BE2C (cell line): ENCODE data around the gene WDR49.

ENCODE experiments used
- DNase-seq: peaks from one replicate; pipeline ENCODE4 v3.0.0-alpha.2; 2020
- H3K27me3 ChIP-seq: fragments of 250-450 bp; sonication (Bioruptor Pico); 2 replicates; pipeline ENCODE4 v1.5.1; 2020; ENCODE audit warnings: mild to moderate bottlenecking
- H3K36me3 ChIP-seq: fragments of 250-450 bp; sonication (Bioruptor Pico); 2 replicates; pipeline ENCODE4 v1.5.1; 2020; ENCODE audit warnings: mild to moderate bottlenecking
- H3K4me1 ChIP-seq: fragments of 250-450 bp; sonication (Bioruptor Pico); 2 replicates; pipeline ENCODE4 v1.5.1; 2020
- H3K4me3 ChIP-seq: 2 replicates; pipeline ENCODE4 v1.5.1; 2011; ENCODE audit warnings: low read depth, low read length
- H3K9me3 ChIP-seq: fragments of 250-450 bp; sonication (Bioruptor Pico); 2 replicates; pipeline ENCODE4 v1.5.1; 2020
- CTCF ChIP-seq: IDR thresholded peaks from 2 replicates; pipeline ENCODE4 v1.5.1; 2012; ENCODE audit warnings: mild to moderate bottlenecking, low read depth, low read length

WDR49 gene

GRCh38 chr3:167450675-167451074 lies 203.1 kb downstream of the WDR49 start:
- TF ChIP-seq CTCF: no peak

GRCh38 chr3:167450195-167450594 lies 203.5 kb downstream of the WDR49 start:
- H3K9me3 ChIP-seq: no peaks in the 10 kb centered on the region
- H3K27me3 ChIP-seq: no peaks in the 10 kb centered on the region
- H3K4me3 ChIP-seq: no peak overlapping the region
- H3K36me3 ChIP-seq: no peaks in the 10 kb centered on the region
- DNase-seq: no peak
- no peaks in the 10 kb centered on the region for H3K4me1 ChIP-seq
- no peak for TF ChIP-seq CTCF

More at GRCh38 chr3:167450675-167451074, 203.1 kb downstream of the WDR49 start:
- H3K4me3 ChIP-seq: no peak overlapping the region
- H3K27me3 ChIP-seq: no peaks in the 10 kb centered on the region
- DNase-seq: no peak
- H3K9me3 ChIP-seq: no peaks in the 10 kb centered on the region
- H3K36me3 ChIP-seq: no peaks in the 10 kb centered on the region
- no peaks in the 10 kb centered on the region for H3K4me1 ChIP-seq

GRCh38 chr3:167445491-167445890 lies 208.3 kb downstream of the WDR49 start:
- Histone ChIP-seq H3K27me3 (no peaks in the 10 kb centered on the region), H3K4me1 (no peaks in the 10 kb centered on the region), H3K9me3 (no peaks in the 10 kb centered on the region), H3K36me3 (no peaks in the 10 kb centered on the region), H3K4me3 (no peak overlapping the region)
- TF ChIP-seq CTCF: no peak
- no peak for DNase-seq

GRCh38 chr3:167441256-167441655 lies 212.5 kb downstream of the WDR49 start:
- DNase-seq: no peak

GRCh38 chr3:167437428-167438139 lies 216.2 kb downstream of the WDR49 start:
- no peak for DNase-seq
- Histone ChIP-seq H3K27me3 (no peaks in the 10 kb centered on the region), H3K4me1 (no peaks in the 10 kb centered on the region), H3K9me3 (no peaks in the 10 kb centered on the region), H3K36me3 (no peaks in the 10 kb centered on the region), H3K4me3 (no peak overlapping the region)
- TF ChIP-seq CTCF: no peak

More at GRCh38 chr3:167441256-167441655, 212.5 kb downstream of the WDR49 start:
- Histone ChIP-seq H3K36me3 (no peaks in the 10 kb centered on the region), H3K9me3 (no peaks in the 10 kb centered on the region), H3K4me1 (no peaks in the 10 kb centered on the region), H3K4me3 (no peak overlapping the region), H3K27me3 (no peaks in the 10 kb centered on the region)
- TF ChIP-seq CTCF: no peak
